HG03521 (cell line): ENCODE data around the gene IQSEC3.

Experiments used
- ATAC-seq: cut with Tn5 transposase; IDR thresholded peaks from one replicate; pipeline ENCODE4 v1.9.1; 2021; ENCODE audit warnings: mild to moderate bottlenecking, moderate library complexity; ENCODE audit not compliant: unreplicated experiment

IQSEC3 gene

DNA sequence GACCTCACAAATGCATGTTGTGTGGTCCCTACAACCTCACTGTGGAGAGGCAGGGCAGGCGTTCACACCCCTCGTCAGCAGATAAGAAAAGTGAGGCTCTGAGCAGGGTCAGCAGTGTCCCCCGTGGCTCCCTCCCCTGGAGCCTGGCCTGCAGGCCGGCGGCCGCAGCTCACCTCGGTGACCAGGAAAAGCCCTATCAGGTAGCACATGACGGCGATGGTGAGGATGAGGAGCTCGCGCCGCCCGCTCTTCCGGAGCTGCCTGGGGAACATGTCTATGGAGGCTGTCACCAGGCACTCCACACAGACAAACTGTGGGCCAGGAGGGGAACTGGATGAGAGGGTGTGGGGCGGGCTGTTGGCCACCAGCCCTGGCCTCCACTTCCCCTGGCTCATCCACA, 129.4 kb downstream of the IQSEC3 start:
- no peak for ATAC-seq

GRCh38 chr12:196436-196835, 129.9 kb downstream of the IQSEC3 start:
- ATAC-seq = no peak

- no peak for ATAC-seq
These were observed 130.8 kb downstream of the IQSEC3 start for GRCh38 chr12:197347-197746.

DNA sequence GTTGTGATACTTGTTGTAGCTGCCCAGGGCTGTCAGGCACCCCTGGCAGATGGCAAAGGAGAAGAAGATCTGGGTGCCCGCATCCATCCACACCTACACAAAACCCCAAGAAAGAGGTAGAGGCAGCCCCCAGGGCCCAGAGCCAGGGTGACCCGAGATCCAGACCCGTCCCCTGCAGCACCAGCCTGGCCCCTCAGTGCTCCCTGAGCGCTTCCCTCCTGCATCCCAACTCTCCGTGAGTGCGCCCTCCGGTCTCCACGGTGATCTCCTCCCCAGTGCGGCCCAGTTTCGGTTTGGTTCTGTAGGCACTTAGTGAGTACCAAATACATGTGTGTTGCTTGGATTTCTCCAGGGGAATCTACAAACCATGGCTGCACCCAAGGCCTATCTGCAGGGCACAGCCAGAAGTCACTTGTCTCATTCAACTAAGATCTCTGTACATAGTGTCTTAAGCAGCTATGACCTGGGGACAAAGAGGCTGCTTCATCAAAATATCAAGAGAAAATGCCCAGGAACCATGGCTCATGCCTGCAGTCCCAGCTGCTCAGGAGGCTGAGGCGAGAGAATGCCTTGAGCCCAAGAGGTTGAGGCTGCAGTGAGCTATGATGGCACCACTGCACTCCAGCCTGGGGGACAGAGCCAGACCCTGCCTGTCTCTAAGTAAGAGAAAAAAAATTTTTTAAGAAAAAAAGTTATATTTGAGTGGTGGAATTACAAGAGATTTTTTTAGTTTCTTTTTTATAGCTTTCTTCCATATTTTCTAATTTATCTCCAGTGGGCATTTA, 131.5 kb downstream of the IQSEC3 start:
- no peak for ATAC-seq

- ATAC-seq = no peak
These were observed 132.1 kb downstream of the IQSEC3 start for GRCh38 chr12:198705-199104.

DNA sequence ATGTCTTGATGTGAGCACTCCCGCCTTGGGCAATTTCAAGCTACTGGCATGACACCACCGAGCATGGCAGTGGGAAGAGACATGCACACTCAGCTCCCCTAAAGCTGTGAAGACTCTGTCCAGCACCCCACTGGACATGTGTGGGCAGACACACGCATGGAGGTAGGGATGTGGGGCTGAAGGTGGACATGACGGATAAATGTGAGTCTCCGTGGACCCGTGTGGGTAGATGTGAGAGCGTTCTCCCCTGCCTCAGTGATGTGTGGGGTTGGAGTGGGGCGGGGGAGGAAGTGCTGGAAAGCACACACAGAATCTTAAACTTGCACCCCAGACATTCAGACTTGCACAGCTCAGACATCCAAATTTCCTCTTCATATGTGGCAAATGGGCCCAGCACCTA, 134.8 kb downstream of the IQSEC3 start:
- ATAC-seq = no peak

DNA sequence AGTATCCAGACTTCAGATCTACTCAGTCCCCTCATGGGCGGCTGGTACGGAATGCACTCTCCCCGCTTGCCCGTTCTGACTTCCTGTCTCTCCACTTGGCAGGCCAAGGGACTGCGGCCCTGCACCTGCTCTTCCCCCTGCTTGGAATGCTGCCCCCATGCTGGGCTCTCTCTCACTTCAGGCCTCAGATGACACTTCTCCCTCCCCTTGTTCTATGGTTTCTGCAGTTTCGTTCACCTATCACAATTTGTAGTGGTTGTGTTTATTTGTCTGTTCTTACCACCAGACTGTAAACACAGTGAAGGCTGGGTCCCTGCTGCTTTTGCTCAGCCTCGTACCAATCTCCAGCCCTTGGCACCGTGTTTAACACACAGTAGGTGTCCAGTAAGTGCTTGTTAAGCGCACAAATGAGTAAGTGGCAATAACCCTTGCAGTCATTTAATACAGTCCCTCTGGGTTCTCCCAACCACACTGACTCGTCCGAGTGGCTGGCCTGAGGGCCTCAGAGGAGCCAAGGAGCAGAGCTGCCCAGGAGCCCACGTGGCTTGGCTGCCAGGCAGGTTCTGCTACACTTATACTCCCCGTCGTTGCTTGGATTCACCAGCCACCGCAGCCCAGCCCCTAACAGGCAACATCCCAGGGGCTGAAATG, 135.6 kb downstream of the IQSEC3 start:
- ATAC-seq = no peak

GRCh38 chr12:203074-203461, 136.5 kb downstream of the IQSEC3 start:
- ATAC-seq = no peak

GRCh38 chr12:203462-204260, 137.1 kb downstream of the IQSEC3 start:
- no peak for ATAC-seq

DNA sequence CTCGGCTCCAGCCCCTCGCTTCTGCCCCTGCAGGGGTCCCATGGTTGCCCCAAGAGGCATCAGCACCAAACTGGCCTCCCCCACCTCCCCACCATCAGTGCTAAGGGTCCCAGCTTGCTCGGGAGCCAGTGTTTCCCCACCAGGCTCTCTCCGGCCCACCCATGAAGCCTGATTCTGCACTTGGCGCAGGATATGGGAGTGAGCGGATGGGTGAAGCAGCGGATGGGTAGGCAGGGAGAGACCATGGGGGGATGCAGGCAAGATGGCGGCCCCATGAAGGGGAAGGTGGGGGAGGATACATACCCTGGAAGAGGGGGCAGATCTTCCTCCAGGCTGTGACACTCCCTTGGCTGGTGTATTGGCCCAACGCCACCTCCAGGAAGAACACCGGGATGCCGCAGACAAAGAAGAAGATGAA, 137.7 kb downstream of the IQSEC3 start:
- no peak for ATAC-seq

DNA sequence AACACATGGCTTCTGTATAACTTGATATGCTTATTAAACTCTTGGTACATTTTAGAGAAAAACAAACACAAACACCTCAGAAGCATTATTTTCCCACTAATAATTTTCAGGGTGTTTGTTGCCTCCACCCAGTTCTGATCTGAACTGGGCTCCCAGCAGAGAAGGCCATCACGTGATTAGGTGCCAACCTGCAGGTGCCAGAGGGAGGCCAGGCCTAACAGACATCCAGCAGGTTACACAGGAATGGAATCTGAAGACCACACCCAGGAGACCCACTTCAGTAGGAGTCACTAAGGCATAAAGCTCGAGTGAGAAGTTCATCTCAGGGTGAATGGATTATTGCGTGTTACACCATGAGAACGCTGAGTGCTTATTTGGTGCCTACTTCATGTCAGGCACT, 138.5 kb downstream of the IQSEC3 start:
- ATAC-seq = no peak

- no peak for ATAC-seq
These were observed 140.3 kb downstream of the IQSEC3 start for GRCh38 chr12:206746-207440.

DNA sequence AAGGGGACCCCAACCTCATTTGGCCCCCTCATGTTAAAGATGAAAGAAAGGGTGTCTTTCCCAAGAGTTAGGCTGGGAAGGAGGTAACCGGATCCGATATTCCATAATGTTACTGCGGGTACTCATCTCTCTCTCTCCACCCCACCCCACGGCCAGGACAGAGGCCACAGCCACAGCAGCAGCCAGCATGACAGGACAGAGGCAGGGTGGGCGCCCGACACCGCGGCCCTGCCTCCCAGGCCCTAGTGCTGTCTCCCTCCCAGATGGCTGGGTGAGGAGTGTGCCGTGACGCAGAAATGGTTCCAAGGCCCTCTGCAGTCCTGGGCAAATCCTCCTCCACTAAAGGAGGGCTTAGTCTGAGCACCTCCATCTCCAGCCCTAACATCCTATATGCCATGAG, 141.2 kb downstream of the IQSEC3 start:
- ATAC-seq = no peak

GRCh38 chr12:208813-209212, 142.2 kb downstream of the IQSEC3 start:
- ATAC-seq = no peak

DNA sequence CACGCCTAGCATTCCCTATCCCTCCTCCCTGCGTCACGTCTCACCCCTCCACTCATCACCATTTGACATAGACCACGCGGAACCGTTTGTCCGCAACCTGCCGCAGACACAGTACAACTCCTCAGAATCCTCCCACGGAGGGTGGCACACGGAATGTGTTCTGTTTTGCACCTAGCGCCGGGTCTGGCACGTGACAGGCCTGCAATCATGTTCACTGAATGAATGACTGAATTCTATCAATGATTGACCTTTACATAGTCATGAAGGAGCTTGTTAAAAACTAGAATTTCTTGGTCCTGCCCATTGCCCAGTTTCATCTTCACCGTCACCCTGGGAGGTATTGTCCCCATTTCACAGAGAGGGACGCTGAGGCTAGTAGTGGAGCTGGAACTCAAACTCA, 142.7 kb downstream of the IQSEC3 start:
- ATAC-seq = no peak

DNA sequence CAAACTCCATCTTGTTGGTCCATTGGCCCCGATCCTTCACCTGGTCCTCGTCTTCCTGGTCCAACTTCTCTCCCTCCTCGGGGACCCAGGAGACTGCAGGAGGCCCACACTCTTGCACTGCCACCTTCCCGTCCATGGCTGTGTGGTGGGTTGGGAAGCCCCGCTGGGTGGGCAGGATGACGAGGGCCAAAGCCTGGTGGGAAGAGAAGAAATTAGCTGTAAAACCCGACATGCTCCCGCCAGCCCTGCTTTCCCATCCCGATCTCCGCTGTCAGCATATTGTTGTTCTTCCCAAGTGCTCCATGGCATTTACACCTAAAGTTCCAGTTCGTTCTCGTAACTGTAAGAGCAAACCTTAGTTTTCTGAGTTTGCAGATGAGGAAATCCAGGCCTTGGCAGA, 143.3 kb downstream of the IQSEC3 start:
- ATAC-seq = no peak

- no peak for ATAC-seq
These were observed 143.9 kb downstream of the IQSEC3 start for GRCh38 chr12:210277-211141.

DNA sequence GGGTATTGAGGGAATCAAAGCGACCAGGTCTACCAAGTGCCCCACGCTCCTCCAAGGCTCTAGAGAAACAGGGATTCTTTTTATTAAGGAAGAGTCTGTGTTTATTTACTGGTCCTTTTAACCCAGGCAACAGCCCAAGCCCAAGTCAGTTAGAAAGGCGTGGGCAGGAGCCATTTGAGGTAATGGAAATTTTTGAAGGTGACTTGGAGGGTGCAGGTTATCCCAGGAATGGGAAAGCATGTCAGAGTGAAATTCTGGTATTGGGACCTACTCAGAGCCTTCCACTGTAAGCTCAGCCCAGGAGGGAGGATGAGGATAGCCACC, 144.5 kb downstream of the IQSEC3 start:
- no peak for ATAC-seq

- ATAC-seq = no peak
These were observed 145.3 kb downstream of the IQSEC3 start for GRCh38 chr12:211639-212414.

GRCh38 chr12:212415-212714, 145.8 kb downstream of the IQSEC3 start:
- ATAC-seq = no peak
